Stimulated activated CD8-positive, alpha-beta memory T cell treated with anti-CD3 and anti-CD28 coated beads, Interleukin-15, amount 100 ng/mL, for 24 hours (primary cell): ENCODE measurements around the gene SRGAP2C.
"Not testable (repeated sequence)": the region's sequence is repeated elsewhere in the genome, so short reads cannot be mapped to it uniquely, and the experiment has no call there.

ENCODE experiments used
- DNase-seq: peaks from one replicate; pipeline ENCODE4 v3.0.0-alpha.2; 2020; ENCODE audit warnings: low read depth

SRGAP2C gene

DNA sequence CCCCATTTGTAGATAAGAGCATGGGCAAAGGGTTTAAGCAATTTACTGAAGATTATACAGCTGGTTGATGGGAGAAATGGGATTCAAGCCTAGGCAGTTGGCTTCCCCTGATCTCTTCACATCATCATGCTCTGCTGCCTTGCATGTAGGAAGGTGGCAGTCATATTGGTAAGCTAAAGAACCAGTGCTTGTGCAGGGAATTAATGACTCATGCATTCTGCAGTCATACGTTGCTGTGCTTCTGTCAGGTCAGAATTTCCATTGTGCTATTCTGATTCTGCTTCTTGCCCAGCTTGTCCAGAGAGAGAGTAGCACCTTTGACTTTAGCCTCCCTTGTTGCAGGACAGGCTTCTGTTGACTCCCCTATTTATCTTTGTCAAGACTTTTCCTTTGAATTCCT is 153.2 kb downstream of the SRGAP2C start:
- not testable (repeated sequence) for DNase-seq

DNA sequence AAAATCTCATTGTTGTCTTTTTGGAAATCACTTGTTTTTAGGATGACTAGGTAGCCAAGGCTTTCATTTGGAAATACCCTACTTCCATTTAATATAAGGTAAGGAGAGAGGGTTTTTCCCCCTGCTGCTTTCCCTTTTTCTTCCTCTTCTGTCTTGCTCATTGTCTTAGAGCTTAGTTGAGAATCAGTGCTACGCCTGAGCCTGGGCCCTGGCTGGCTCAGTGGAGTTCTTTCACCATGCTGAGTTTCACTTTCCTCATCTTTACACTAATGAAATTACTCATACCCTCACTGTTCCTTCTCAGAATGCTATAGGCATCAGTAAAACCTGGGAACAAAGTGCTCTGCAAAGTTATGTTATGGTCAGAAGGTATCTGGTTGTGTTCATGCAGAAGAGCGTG is 154.8 kb downstream of the SRGAP2C start:
- DNase-seq: not testable (repeated sequence)

DNA sequence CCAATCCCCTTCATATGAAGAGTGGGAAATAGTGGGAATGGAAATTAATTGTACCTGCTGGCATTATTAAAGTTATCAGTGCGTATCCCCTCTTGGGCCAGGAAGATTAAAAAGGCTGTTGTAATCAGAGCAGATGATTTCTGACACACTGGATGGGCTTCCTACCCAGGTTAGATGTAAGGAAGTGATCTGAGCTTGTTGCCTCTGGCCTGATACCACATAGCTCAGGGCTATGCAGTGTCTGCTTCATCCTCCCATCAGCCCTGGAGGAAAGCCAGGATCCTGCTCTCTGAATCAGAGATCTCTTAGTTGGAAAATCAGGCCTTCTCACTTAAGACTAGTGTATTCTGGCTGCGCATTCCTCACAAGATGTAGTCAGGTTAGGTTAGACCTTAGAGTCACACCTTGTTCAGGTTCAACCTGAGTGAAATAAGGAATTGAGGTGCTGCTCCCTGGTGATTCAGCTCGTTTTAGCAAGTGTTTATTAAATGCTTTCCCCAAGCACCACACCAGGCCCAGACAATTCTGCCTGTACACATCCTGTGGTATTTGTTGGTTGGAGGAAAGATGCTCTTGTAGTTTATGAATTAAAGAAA is 158.6 kb downstream of the SRGAP2C start:
- not testable (repeated sequence) for DNase-seq

DNA sequence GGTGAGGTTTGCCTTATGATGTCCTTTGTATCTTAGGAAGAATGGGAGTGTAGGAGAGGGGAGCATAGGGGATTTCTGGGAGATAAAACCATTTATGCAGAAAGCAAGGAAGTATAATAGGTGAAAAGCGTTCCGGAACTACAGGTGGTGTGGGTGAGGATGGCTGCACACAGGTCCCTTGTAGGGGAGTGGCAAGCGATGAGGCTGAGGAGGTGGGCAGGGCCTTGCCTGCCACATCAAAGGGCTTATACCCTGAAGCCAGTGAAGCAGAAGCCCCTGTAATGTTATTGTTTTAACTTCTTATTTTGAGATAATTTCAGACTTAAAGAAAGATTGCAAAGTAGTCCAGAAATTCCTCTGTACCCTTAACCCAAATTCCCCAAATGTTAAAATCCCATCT is 159.6 kb downstream of the SRGAP2C start:
- not testable (repeated sequence) for DNase-seq

DNA sequence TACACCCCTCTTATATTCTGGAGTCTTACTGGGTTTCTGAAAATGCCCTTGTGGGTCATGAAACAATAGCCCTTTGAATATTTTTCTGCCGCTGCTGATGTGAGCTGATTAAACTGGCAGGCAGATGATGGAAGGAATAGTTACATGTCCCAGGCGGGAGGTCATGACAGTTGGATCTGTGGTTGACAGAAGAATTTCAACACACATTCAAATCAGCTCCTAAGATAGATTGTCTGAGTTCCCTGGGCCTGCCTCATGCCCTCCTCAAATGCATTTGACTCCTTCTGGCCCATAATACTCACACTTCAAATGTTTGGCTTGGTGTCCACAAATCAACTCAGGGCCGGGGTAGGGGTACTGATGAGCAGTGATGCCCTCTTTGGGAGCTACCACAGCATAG is 161.9 kb downstream of the SRGAP2C start:
- not testable (repeated sequence) for DNase-seq

DNA sequence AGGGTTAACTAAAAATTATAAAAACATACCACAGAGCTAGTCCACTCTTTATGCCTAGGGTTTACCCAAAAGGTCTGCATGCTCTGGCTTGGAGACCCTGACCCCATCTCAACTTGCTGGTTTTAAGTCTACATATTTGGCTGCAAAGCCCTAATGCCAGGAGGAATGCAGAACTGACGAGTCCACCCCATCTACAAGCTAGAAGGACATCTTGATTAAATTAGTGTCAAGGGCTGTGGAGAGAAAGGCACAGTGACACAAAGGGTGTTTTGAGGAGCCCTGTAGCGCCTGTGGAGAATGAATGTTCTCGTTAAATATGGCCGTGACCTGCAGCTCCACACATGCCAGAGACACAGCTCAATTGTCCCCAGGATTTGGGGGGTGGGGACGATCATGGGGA is 162.7 kb downstream of the SRGAP2C start:
- not testable (repeated sequence) for DNase-seq

DNA sequence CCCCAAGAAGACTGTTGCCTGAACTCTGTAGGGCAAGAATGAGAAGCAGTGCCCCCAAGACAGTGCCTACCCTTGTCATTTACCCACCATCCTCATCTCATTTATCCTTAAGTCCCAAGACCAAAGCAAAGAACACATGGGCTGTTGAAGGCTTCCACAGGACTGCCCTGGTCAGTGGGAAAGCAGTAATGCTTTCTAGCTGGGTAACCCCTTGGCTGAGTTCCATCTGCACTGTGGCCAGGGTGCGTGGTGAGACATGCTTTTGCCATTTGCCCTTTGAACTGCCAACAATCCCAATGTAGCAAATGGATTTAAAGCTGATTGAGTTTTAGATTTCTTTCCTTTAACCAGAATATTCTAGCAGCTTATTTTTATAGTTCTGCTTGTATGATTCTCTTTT is 163.3 kb downstream of the SRGAP2C start:
- DNase-seq: not testable (repeated sequence)

DNA sequence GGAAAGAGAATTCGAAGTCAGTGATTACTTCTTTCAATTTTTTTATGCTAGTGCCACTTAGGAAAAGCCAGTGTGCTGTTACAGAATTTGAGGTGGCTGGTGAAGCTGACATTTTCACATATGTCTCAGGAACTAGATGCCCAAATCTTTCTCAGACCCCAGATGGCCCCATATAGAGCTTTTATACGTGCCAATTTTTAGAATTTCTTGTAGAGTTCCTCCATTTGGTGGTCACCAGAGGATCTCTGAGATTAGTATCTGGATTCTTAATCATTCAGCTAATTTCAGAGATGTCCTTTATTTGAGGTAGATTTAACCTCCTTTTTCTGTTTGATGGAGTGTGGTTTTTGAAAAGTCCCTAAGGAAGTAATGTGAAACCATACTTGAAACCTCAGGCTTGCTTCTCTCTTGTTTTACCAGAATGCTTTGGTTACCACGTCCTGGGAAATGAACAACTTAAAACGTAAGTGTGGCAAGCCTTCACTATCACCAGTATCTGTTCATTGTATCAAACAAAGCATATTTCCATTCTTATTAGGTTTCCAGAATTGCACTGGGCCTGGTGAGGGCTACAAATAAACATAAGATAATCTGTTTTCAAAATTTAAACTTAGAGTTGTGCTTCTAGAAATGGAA is 164.7 kb downstream of the SRGAP2C start:
- not testable (repeated sequence) for DNase-seq

DNA sequence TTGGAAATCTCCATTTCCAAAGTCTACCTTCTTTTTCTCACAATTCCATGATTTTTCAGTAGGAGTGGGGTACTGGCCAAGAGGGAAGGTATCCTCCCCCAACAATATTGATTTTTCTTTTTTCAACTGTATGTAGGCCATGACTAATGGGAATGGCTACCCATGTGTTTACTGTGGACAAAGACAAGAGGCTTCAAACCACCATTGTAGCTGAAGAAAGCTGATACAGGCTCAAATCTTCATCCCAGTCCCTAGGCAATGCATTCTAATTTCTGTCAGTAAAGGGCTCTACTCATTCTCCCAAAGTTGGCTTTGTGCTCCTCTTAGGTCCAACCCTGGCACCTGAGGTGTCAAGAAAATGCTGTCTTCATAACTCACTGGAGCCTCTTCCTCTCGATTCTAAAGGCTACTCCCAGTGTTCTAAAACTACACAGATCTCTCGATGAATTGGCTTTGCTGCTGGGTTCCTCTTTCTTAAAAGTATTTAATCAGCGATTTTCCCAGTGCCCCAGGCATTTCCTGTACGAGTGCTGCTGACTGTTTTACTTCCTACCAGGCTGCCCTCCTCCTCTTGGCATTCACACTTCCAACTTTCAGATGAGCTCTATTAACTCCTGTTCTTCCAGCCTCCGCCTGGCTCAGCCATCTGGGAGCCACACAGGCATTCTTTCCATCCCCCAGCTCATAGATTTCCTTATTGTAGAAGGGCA is 171.1 kb downstream of the SRGAP2C start:
- DNase-seq: not testable (repeated sequence)

DNA sequence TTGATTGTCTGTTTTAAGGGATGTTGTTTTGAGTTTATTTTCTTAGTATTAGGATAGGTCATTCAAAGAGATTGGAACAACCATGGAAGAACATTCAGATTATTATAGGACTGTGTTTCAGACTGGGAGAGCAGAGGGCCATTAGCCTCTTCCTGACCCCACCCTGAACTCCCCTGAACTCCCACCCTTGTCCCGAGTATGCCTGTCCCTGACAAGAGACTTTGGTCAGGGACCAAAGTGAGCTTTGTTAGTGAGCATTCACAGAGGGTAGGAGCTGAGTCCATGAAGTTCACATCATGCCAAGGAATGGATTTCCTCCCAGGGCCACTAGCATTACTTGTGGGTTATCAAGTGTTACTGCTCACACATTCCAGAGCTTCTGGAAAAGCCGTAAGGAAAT is 172.0 kb downstream of the SRGAP2C start:
- not testable (repeated sequence) for DNase-seq

DNA sequence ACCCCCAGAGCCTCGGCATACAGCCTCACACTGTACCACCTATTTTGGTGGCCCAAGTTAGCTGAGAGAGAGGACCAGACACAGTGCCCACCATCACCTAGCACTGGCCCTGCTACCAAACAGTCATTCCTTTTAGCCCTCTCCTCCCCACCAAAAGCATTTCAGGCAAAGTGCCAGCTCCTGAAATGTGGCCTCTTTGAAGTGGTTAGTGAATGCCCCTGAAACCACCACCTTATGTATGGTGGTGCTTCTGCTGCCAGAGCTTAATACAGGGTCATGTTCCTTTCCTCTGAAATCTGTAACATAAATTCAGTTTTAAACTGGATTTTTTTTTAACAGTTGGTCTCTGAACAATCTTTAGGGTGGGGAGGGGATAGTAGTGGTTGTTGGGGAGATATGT is 175.8 kb downstream of the SRGAP2C start:
- DNase-seq: not testable (repeated sequence)

DNA sequence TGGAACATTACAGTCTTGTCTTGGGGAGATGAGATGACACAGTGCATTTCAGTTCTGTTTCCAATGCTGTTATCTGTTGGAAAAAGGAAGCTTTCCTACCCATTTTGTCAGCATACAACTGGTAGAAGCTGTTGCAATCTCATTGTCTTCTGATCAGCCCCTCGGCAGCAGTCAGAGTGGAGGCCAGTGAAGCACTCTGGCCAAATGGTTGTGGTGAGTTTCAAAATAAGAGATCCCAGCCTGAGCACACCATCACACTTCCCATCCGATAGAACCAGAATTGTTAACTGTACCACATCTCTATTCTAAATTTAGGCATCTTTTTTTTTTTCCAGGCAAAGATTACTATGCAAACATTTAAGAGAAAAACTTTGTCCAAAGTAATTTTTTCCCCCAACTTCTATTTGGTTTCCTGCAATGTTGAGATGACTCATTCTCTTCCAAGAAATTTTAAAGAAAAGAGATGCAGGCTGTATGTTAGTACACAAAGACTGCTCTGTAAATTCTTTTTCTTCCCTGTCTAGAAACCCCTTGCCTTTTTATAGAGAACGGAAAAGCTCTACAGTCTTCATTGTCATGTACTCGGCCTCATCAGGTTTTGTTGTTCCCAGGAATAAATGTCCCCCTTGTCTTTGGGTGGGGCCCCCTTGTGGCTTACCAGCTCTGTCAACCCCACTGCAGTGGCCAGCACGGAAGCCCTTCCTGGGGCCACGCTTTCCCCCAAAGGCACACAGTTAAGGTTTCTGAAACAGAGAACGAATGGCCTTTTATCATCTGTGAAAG is 176.9 kb downstream of the SRGAP2C start:
- not testable (repeated sequence) for DNase-seq

DNA sequence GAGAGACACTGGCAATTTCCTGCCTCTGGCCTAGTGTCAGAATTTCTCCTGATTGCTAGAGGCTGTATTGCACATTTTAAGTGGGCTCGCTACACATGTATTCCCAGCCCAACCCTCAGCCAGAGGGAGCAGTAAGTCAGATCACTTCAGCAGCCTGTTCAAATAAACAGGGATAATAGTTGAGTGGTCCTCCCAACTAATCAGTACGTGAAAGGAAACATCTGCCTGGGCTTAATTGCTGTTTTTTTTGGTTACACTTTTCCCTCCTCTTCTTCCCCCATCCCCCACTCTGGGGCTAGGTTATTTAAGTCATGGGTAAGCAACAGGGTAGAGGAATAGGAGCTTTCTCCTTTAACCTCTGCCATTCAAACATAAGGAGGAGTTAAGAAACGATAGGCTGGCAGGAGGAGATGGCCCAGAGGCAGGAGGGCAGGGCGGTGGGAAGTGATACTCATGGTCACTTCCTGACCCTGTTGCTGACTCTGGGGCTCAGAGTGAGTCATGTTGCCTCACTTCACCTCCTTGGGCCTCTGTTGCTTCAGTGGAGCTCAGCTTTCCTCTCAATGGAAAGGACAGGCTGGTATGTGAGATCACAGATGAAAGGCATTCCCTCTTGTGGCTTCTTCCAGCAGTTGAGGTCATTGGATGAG is 177.6 kb downstream of the SRGAP2C start:
- DNase-seq: not testable (repeated sequence)

DNA sequence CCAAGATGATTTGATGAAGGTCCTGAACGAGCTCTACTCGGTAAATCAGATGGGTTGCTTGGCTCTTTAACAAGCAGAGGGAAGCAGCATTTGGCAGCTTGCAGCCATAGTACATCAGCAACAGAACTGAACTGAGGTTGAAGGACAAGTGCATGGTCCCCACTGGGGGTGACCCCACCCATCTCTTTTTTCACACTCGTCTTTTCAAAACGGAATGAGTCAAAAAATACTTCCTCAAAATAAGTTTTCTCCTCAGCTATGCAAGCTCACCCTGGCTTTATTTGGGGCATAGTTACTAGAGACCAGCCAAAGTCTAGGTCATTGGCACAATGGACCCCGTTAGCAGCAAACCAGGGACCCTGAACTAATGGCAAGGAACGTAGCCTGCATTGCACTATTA is 180.5 kb downstream of the SRGAP2C start:
- not testable (repeated sequence) for DNase-seq

DNA sequence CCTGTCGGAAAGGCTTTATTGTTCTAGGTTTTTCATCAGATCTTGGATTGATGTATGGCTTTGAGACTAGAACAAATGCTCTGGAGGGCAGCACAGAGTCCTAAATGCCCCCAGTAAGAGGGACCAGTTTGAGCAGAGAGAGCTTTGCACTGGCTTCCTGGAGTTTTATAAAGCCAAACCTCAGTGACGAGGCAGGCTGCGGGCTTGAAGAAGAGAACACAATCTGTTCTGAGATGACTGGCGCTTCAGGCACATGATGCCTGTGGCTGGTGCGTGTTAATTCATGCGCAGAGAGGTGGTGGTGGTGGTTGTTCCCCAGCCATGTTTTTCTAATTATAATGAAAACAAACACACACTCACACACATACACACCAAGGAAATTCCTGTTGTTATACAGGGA is 180.9 kb downstream of the SRGAP2C start:
- DNase-seq: not testable (repeated sequence)

DNA sequence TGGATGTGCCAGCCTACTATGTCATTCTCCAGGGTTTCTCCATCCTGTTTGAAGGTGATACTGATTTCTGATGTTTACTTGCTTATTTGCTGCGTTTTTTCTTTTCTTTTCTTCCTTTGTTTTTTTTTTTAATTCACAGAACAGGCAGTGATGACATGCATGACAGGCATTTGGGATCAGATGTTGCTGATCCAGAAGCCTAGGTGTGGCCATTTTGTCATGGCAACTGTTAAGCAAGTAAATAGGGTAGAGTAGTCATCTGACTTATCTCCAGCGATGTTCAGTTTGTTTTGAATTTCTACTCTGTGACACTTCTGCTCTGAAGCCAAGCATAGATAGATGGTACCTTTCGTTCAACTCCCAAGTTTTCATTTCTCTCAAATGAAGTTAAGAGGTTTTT is 181.4 kb downstream of the SRGAP2C start:
- not testable (repeated sequence) for DNase-seq

DNA sequence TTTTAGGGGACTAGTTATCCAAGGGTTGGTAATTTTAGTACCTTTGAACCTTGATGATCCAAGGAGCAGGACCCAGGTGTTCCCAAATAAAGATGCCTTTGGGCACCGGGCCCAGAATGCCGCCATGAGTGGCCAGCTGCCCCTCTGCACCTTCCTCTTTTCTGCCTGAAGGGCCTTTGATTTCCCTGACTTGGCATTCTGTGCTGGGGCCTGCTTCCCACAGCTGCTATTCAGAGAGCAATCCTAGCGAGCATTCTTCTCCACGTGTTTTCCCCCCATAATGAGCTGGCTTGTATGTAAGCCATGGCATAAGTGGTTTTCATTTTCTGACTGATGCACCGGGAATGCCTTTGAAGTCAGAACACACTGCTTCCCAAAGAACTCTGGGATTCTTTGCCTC is 184.1 kb downstream of the SRGAP2C start:
- DNase-seq: not testable (repeated sequence)

DNA sequence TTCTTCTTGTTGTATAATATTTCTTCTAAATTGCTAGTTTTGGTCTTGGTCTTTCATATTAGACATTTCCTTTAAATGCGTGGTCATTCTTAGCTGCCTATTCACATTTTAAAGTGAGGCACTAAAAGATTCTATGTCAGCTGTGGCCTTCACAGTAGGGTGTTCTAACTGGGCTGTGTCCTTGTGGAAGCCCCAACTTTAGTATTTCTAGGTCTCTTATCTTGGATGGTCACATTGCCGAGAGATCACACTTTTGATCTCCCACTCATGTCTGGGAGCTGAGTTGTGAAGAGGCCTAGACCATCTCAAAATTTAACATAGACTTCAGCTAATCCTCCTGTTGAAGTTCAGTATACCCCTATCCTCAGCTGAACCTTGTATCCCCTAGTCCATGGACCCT is 185.2 kb downstream of the SRGAP2C start:
- DNase-seq: not testable (repeated sequence)

DNA sequence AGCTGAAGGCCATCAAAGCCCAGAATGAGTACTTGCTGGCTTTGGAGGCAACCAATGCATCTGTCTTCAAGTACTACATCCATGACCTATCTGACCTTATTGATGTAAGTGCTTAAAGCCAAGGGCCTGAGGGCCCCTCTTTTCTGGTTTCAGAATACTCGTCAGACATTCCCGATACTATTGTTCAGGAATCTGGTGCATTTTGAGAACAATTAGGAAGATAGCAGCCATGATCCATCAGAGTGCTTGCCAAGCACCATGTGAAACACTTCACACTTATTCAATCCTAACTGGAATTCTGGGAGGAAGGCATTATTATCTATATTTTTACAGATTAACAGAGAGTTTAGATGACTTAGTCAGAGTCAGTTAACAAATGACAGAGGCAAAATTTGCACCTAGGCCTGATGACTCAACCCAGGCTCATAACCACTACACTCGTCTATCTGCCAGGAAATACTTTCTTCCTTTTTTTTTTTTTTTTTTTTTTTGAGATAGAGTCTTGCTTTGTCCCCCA is 190.1 kb downstream of the SRGAP2C start:
- DNase-seq: not testable (repeated sequence)

DNA sequence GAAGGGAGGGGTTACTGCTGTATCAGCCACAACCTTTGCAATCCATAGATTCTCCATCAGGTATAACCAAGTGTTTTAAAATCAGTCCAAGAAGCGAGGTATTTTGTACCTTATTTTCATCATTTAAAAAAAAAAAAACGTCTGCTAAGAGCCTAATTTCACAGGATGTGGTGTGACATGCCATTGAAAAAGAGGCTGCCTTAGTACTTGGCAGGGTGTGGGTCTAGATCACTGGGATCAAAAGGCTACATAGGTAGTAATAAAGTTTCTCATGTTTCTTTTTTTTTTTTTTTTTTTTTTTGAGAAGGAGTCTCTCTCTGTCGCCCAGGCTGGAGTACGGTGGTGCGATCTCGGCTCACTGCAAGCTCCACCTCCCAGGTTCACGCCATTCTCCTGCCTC is 192.2 kb downstream of the SRGAP2C start:
- DNase-seq: not testable (repeated sequence)

DNA sequence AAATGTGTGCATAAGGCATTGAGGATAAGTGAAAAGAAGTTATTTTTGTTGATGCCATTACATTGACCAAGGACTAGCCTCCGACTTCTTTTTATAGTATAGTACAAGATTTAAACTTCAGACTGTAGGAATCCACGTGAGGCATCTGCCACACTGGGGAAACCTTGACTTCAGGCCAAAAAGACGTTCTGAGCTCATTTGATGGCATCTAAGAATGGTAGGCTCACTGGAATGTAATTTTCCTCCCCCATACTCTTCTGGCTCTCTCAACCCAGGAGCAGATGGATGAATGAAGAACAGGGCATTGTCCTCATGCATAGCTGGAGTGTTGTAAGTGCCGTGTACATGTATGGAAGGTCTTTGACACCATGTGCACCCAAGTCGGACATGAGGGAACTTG is 194.0 kb downstream of the SRGAP2C start:
- not testable (repeated sequence) for DNase-seq

DNA sequence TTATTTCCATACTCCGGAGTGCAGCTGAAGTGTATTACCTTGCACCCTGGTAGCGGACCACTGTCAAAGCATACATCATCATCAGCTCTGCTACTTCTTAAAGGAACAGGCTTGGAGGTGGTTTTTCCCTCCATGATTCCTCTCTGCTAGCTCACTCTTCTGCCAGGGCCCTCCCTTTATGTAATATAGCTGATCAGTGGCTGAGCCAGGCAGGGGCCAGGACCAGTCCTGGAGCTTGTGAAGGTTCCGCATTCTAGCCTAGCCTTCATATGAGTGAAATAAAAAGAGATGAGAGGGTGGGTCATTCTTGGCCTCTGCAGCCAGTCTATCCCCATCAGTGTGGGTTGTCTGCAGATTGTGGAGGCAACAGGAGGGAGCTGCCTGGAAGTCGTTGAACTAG is 200.0 kb downstream of the SRGAP2C start:
- not testable (repeated sequence) for DNase-seq
